H1 (cell line): ENCODE measurements around the gene AFF4. TPM values are rescaled to one million over a fixed set of nuclear protein-coding genes. Genes with fewer than 3 reads are reported as not detected.

ENCODE experiments used
- CBX8 ChIP-seq: fragments of 300-800, 300-1000 bp; sonication (generic); IDR thresholded peaks from 2 replicates; pipeline ENCODE4 v1.7.1; 2016; ENCODE audit warnings: low read depth, low read length, borderline replicate concordance
- HDAC2 ChIP-seq, 2 experiments: fragments of 300-600 bp in 1 of 2; sonication (generic) in 1 of 2; IDR thresholded peaks; 2 replicates each; pipeline ENCODE4 v1.6.1; 2011 to 2012; ENCODE audit warnings: low read depth in 2 of 2, low read length in 2 of 2, mild to moderate bottlenecking in 2 of 2, moderate library complexity in 2 of 2, borderline replicate concordance in 1 of 2, inconsistent platforms in 1 of 2
- POLR2A ChIP-seq, 2 experiments: IDR thresholded peaks; 1 replicate in 1 of 2; 2 replicates in 1 of 2; pipeline ENCODE4 v1.6.1; 2011; ENCODE audit warnings: low read depth in 2 of 2, low read length in 2 of 2, mild to moderate bottlenecking in 2 of 2; ENCODE audit errors: control extremely low read depth in 1 of 2
- polyA plus RNA-seq, 7 experiments: library from polyadenylated mRNA; depleted of rRNA in 3 of 7; stranded (reverse) in 5 of 7; unstranded in 2 of 7; fragments of >200 nt in 5 of 7; fragments of 200-250 nt in 2 of 7; gene quantifications; 1 replicate in 5 of 7; 2 replicates in 1 of 7; 4 replicates in 1 of 7; pipeline versions ENCODE4 v1.2.1 to v1.2.3, GENCODE V29; 2011 to 2013; ENCODE audit warnings: missing spikeins in 2 of 7, mixed read lengths in 2 of 7
- total RNA-seq: library from RNA; stranded (reverse); fragmentation: NEBNext Ultra II Directional; extraction: Animal tissue kit (Norgen Biotek cat#: 25700); gene quantifications from 2 replicates; pipeline ENCODE4 v1.2.1, GENCODE V29; 2021

The AFF4 gene
- total and polyA plus RNA-seq, 2 of the 8 experiments (the other 6 are each of a cell fraction or from before 2014, with no cell fraction given), result 12.0 to 61.4 TPM

GRCh38 chr5:132962429-132963021 is 909 bp downstream of the AFF4 start (continued):
- TF ChIP-seq CBX8, result no peak
- no peak for TF ChIP-seq HDAC2 (IDR thresholded peaks at IDR 0.05; ENCODE audit: borderline replicate concordance in 1 of 2, low read depth in 2 of 2, low read length in 2 of 2)
- peak; percentile 33 to 54; a peak in 1 of 3 replicates for TF ChIP-seq POLR2A (IDR thresholded peaks at IDR 0.05; ENCODE audit: control extremely low read depth in 1 of 2, low read depth in 2 of 2, low read length in 2 of 2)
- TF ChIP-seq, all 59 proteins: peak for 12
